ENCODE results near the gene CASQ2.

CASQ2 gene

GRCh38 chr1:115767403-115767802 lies 1.1 kb downstream of the CASQ2 start:
- no peak for DNase-seq (ENCODE audit: extremely low read depth, low read depth)
- no peak overlapping the region for H3K4me3 ChIP-seq (replicated peaks; ENCODE audit: low read depth, low read length)
- TF ChIP-seq CTCF (IDR thresholded peaks at IDR 0.05; ENCODE audit: low read depth, low read length, missing control alignments), result no peak

GRCh38 chr1:115765091-115765490 lies 3.4 kb downstream of the CASQ2 start:
- TF ChIP-seq CTCF (IDR thresholded peaks at IDR 0.05; ENCODE audit: low read depth, low read length, missing control alignments), result no peak
- DNase-seq (ENCODE audit: extremely low read depth, low read depth), result no peak
- H3K4me3 ChIP-seq (replicated peaks; ENCODE audit: low read depth, low read length), result no peak overlapping the region

DNA sequence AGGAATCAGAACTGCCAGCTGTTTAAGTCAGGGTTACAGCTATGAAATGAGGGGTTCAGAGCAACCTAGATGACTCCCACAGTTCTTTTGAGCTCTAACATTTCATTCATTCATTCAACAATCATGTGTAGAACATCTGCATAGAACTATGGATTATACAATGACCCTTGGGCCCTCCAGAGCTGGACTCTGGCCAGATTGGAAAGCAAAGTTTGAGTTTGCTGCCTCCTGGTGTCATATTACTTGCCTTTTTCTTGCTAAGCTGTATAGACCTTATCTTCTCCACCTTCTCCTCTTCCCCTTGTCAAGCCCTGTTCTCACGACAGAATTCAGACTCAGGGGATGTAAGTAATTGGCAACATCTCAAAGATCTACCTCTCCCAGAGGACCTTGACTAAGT lies 4.0 kb downstream of the CASQ2 start:
- no peak overlapping the region for H3K4me3 ChIP-seq (replicated peaks; ENCODE audit: low read depth, low read length)
- DNase-seq (ENCODE audit: extremely low read depth, low read depth), result peak; percentile 46
- TF ChIP-seq CTCF (IDR thresholded peaks at IDR 0.05; ENCODE audit: low read depth, low read length, missing control alignments), result peak; percentile 43

DNA sequence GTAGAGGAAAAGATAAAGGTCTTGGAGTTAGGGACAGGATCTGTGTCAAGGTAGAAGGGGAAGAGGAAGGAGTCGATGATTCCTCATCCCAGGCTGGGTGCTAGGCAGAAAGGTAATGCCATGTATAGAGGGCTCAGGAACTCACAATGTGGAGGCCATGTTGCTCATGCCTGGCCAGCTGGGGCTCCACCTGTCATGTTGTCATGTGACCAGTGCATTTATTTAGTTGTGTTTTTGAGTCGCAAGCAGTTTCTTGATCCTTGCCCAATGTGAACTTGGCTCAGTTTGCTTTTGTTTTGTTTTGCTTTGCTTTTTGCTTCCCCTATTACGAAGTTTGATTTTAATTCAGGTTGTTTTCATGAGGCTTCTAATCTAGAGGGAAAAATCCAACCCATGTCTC lies 5.7 kb downstream of the CASQ2 start:
- DNase-seq (ENCODE audit: extremely low read depth, low read depth), result no peak
- TF ChIP-seq CTCF (IDR thresholded peaks at IDR 0.05; ENCODE audit: low read depth, low read length, missing control alignments), result no peak
- no peak overlapping the region for H3K4me3 ChIP-seq (replicated peaks; ENCODE audit: low read depth, low read length)

- TF ChIP-seq CTCF (IDR thresholded peaks at IDR 0.05; ENCODE audit: low read depth, low read length, missing control alignments), result no peak
These were observed 6.8 kb downstream of the CASQ2 start for GRCh38 chr1:115761601-115762302.

DNA sequence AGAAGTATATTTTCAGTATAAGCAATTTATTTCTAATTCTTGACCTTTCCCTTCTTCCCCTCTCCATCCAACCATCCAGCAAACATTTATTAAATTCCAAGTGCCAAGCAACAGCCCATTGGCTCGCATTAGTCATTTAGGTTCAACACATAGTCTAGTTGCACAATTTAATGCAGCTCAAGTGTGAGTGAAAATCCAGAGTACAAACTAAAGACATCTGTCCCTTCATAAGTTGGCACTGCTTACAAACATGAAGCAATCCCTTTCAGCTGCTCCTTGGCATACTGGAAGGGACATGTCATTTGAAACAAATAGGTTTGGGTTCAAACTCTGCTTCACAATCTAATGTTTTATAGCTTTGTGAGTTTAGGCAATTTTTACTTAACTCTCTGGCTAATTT lies 10.7 kb downstream of the CASQ2 start:
- TF ChIP-seq CTCF (IDR thresholded peaks at IDR 0.05; ENCODE audit: low read depth, low read length, missing control alignments), result no peak
- H3K4me3 ChIP-seq (replicated peaks; ENCODE audit: low read depth, low read length), result no peak overlapping the region

More at GRCh38 chr1:115761601-115762302, 6.8 kb downstream of the CASQ2 start:
- no peak for DNase-seq (ENCODE audit: extremely low read depth, low read depth)
- no peak overlapping the region for H3K4me3 ChIP-seq (replicated peaks; ENCODE audit: low read depth, low read length)

DNA sequence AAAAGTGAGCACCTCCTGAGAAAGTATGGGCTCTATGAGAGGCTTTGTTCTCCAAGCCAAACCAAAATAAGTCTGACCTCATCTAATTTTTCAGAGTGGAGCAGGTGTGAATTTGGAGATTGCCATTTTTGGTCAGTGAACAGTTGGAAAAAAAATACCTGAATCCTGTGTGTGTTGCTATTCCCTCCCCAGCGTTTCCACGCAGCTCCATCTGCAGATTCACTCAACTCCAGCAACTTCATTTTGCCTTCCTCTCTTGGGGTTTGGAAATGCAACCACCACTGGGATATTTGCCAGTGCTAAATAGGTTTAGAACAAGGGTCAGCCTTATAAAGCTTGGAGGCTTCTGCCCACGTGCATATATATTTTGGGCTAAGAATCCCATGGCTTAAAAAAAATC lies 11.2 kb downstream of the CASQ2 start:
- H3K4me3 ChIP-seq (replicated peaks; ENCODE audit: low read depth, low read length), result no peak overlapping the region
- no peak for DNase-seq (ENCODE audit: extremely low read depth, low read depth)
- no peak for TF ChIP-seq CTCF (IDR thresholded peaks at IDR 0.05; ENCODE audit: low read depth, low read length, missing control alignments)

More for the DNA sequence above, 10.7 kb downstream of the CASQ2 start:
- DNase-seq (ENCODE audit: extremely low read depth, low read depth), result no peak
